Ovary (tissue), 3 donors: ENCODE results near the gene NDOR1.

Experiments
- CTCF ChIP-seq, 3 donors: fragments of 450-650 bp in 2 of 3; fragments of 200-600 bp in 1 of 3; IDR thresholded peaks; one replicate each; pipeline versions ENCODE4 v1.5.1 to v1.8.0; 2016 to 2022; ENCODE audit warnings: antibody characterized with exemption in 3 of 3, mild to moderate bottlenecking in 1 of 3
- POLR2A ChIP-seq: fragments of 450-650 bp; IDR thresholded peaks from one replicate; pipeline ENCODE4 v1.6.1; 2017; ENCODE audit warnings: antibody characterized with exemption, mild to moderate bottlenecking, moderate library complexity
- donor health status: DM: no; HTN: no; CAD: no.

DNA sequence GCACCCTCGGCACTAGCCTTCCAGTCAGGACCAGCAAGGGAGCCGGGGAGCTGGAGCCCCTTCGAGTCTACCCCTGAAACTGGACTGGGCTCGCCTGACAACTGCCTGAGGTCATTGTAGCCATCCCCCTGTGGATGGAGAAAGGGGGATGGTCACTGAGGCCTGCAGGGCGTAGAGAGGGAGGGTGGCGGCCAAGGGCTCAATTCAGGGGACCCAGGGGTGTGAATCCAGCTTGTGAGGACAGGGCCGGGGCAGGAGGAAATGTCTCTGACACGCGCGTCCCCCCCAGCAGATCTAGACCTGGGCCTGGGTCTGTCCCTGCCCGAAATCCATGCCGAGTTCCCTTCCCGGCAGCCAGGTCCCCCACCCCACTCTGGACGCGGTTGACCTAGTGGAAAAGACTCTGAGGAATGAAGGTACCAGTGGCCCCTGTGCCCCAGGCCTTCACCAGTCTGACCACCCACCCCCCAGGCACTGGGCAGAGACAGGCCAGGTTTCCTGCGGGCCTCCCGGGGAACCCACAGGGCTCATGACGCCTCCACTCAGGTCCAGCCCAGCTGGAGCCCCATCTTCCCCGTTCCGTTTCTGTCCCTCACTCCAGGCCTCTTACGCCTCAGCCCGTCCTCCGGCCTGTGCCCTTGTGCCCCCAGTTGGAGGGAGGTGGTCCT, 26.0 kb downstream of the NDOR1 start:
- TF ChIP-seq CTCF (IDR thresholded peaks at IDR 0.05) (no peak), POLR2A (no peak)
